Measurements from ENCODE around the gene SESN3.

The SESN3 gene

GRCh38 chr11:95268391-95268790 lies 37.4 kb upstream of the SESN3 start:
- H3K4me3 ChIP-seq (ENCODE audit: low read length) = no peak overlapping the region
- DNase-seq (ENCODE audit: low read depth) = no peak
- no peak for TF ChIP-seq CTCF (conservative IDR thresholded peaks at IDR 0.05; ENCODE audit: low read depth, low read length)

- DNase-seq (ENCODE audit: low read depth) = no peak
- H3K4me3 ChIP-seq (ENCODE audit: low read length) = no peak overlapping the region
- TF ChIP-seq CTCF (conservative IDR thresholded peaks at IDR 0.05; ENCODE audit: low read depth, low read length) = no peak
These were observed 36.7 kb upstream of the SESN3 start for GRCh38 chr11:95267601-95268213.

GRCh38 chr11:95266751-95267374 lies 35.9 kb upstream of the SESN3 start:
- no peak overlapping the region for H3K4me3 ChIP-seq (ENCODE audit: low read length)
- no peak for DNase-seq (ENCODE audit: low read depth)
- TF ChIP-seq CTCF (conservative IDR thresholded peaks at IDR 0.05; ENCODE audit: low read depth, low read length) = no peak

GRCh38 chr11:95264881-95265280 lies 33.9 kb upstream of the SESN3 start:
- H3K4me3 ChIP-seq (ENCODE audit: low read length) = no peak overlapping the region
- DNase-seq (ENCODE audit: low read depth) = no peak
- no peak for TF ChIP-seq CTCF (conservative IDR thresholded peaks at IDR 0.05; ENCODE audit: low read depth, low read length)

GRCh38 chr11:95262994-95263765 lies 32.2 kb upstream of the SESN3 start:
- DNase-seq (ENCODE audit: low read depth) = no peak
- no peak for TF ChIP-seq CTCF (conservative IDR thresholded peaks at IDR 0.05; ENCODE audit: low read depth, low read length)
- H3K4me3 ChIP-seq (ENCODE audit: low read length) = no peak overlapping the region

GRCh38 chr11:95257456-95257971 lies 26.5 kb upstream of the SESN3 start:
- TF ChIP-seq CTCF (conservative IDR thresholded peaks at IDR 0.05; ENCODE audit: low read depth, low read length) = no peak
- DNase-seq (ENCODE audit: low read depth) = no peak
- H3K4me3 ChIP-seq (ENCODE audit: low read length) = no peak overlapping the region
